B cell (primary cell): ENCODE results near the gene FRMD3. TPM values are rescaled to one million over a fixed set of nuclear protein-coding genes. Genes with fewer than 3 reads are reported as not detected.

ENCODE experiments used
- ATAC-seq: fragments of 200-7000 bp; cut with Tn5 transposase; one replicate; pipeline ENCODE4 v1.10.0; 2021; ENCODE audit warnings: low read depth, mild to moderate bottlenecking, moderate number of reproducible peaks, moderate library complexity
- CTCF ChIA-PET: fragments of 350-600 bp; sonication (Branson Sonifier 250); formaldehyde crosslinking; loops from one replicate; lab custom pipeline; 2021; ENCODE audit warnings: antibody characterized with exemption, inconsistent platforms; lab: Charles Lee
- POLR2A ChIA-PET: fragments of 350-600 bp; sonication (Branson Sonifier 250); formaldehyde crosslinking; loops from one replicate; lab custom pipeline; 2021; ENCODE audit warnings: antibody characterized with exemption; lab: Charles Lee
- DNase-seq: peaks from one replicate; pipeline ENCODE4 v3.0.0; 2013
- H2AFZ ChIP-seq: 2 replicates; pipeline ENCODE4 v1.6.1; 2012; ENCODE audit warnings: mild to moderate bottlenecking, low read depth, low read length; ENCODE audit not compliant: insufficient read depth, poor library complexity, severe bottlenecking
- H3K27ac ChIP-seq, 2 donors: 1 replicate in 1 of 2; 2 replicates in 1 of 2; pipeline ENCODE4 v1.5.1; 2012 to 2013; ENCODE audit warnings: low read length in 2 of 2, mild to moderate bottlenecking in 2 of 2, moderate library complexity in 1 of 2
- H3K27me3 ChIP-seq, 4 experiments: fragments of 200-600 bp in 1 of 4; sonication (generic) in 1 of 4; replicated peaks in 1 of 4; 1 replicate in 2 of 4; 2 replicates in 2 of 4; pipeline versions ENCODE4 v1.6.1 to v1.7.0; 2013 to 2016; ENCODE audit warnings: low read length in 3 of 4, mild to moderate bottlenecking in 2 of 4, mixed read lengths in 1 of 4, moderate library complexity in 1 of 4; ENCODE audit not compliant: insufficient read depth in 4 of 4, control insufficient read depth in 3 of 4; ENCODE audit errors: control extremely low read depth in 1 of 4
- H3K36me3 ChIP-seq, 2 experiments: replicated peaks in 1 of 2; 1 replicate in 1 of 2; 2 replicates in 1 of 2; pipeline versions ENCODE4 v1.6.1 to v1.7.1; 2013; ENCODE audit warnings: low read length in 1 of 2; ENCODE audit not compliant: insufficient read depth in 2 of 2, control insufficient read depth in 1 of 2; ENCODE audit errors: control extremely low read depth in 1 of 2, extremely low read depth in 1 of 2
- H3K4me1 ChIP-seq, 2 donors: fragments of 200-600 bp in 1 of 2; sonication (generic) in 1 of 2; 1 replicate in 1 of 2; 2 replicates in 1 of 2; pipeline versions ENCODE4 v1.5.1 to v1.6.1; 2013 to 2017; ENCODE audit warnings: low read length in 2 of 2; ENCODE audit not compliant: control insufficient read depth in 2 of 2, insufficient read depth in 2 of 2
- H3K4me2 ChIP-seq: replicated peaks from 2 replicates; pipeline ENCODE3; 2012; ENCODE audit warnings: mild to moderate bottlenecking, low read depth, low read length; ENCODE audit not compliant: poor library complexity, severe bottlenecking
- H3K4me3 ChIP-seq, 5 experiments: fragments of 200-600 bp in 1 of 5; sonication (generic) in 1 of 5; 1 replicate in 3 of 5; 2 replicates in 2 of 5; pipeline versions ENCODE4 v1.5.1 to v1.7.0; 2011 to 2016; ENCODE audit warnings: low read length in 4 of 5, mild to moderate bottlenecking in 4 of 5, low read depth in 2 of 5, control low read depth in 1 of 5, moderate library complexity in 1 of 5; ENCODE audit not compliant: insufficient read depth in 1 of 5; ENCODE audit errors: control extremely low read depth in 1 of 5, extremely low read depth in 1 of 5
- H3K79me2 ChIP-seq: fragments of 200-600 bp; sonication (generic); one replicate; pipeline ENCODE4 v1.6.0; 2016; ENCODE audit warnings: low read length; ENCODE audit not compliant: control insufficient read depth, insufficient read depth
- H3K9ac ChIP-seq: fragments of 200-600 bp; sonication (generic); 2 replicates; pipeline ENCODE4 v1.6.1; 2017; ENCODE audit warnings: mild to moderate bottlenecking, low read length, moderate library complexity
- H3K9me3 ChIP-seq, 3 donors: one replicate each; pipeline versions ENCODE4 v1.6.1 to v1.7.1; 2013; ENCODE audit warnings: low read length in 2 of 3; ENCODE audit not compliant: control insufficient read depth in 2 of 3, insufficient read depth in 1 of 3; ENCODE audit errors: control extremely low read depth in 1 of 3
- H4K20me1 ChIP-seq: 2 replicates; pipeline ENCODE4 v1.6.0; 2012; ENCODE audit warnings: mild to moderate bottlenecking, low read length; ENCODE audit not compliant: insufficient read depth, control insufficient read depth, poor library complexity, severe bottlenecking
- H3K27ac Mint-ChIP-seq: one replicate; pipeline ENCODE4 v1.8.0; 2021; ENCODE audit warnings: mixed read lengths
- H3K27me3 Mint-ChIP-seq: one replicate; pipeline ENCODE4 v1.8.0; 2021; ENCODE audit warnings: mixed read lengths
- H3K4me1 Mint-ChIP-seq: one replicate; pipeline ENCODE4 v1.8.0; 2021; ENCODE audit warnings: mixed read lengths
- H3K4me3 Mint-ChIP-seq: one replicate; pipeline ENCODE4 v1.8.0; 2021; ENCODE audit warnings: mixed read lengths
- H3K9me3 Mint-ChIP-seq: one replicate; pipeline ENCODE4 v1.8.0; 2022; ENCODE audit warnings: mixed read lengths; ENCODE audit not compliant: insufficient read depth
- CTCF ChIP-seq: fragments of 200-600 bp; IDR thresholded peaks from one replicate; pipeline ENCODE4 v1.8.0; 2022; ENCODE audit warnings: antibody characterized with exemption, mild to moderate bottlenecking
- EZH2 ChIP-seq: IDR thresholded peaks from 2 replicates; pipeline ENCODE4 v1.6.1; 2012; ENCODE audit warnings: borderline replicate concordance, low read depth, mild to moderate bottlenecking, moderate library complexity, low read length; ENCODE audit not compliant: insufficient read depth, poor library complexity, severe bottlenecking
- WGBS: methylation state at CpG from one replicate; pipeline ENCODE4 v1.1.5; 2013; ENCODE audit warnings: missing lambda C conversion rate; ENCODE audit not compliant: insufficient coverage; 5-methylcytosine and 5-hydroxymethylcytosine counted together
- intact Hi-C: fragments of 100-400 bp; cut with micrococcal nuclease; formaldehyde crosslinking; loops from one replicate; pipeline ENCODE4 v1.10.0; 2022
- polyA plus RNA-seq: library from polyadenylated mRNA; depleted of rRNA; stranded (reverse); fragments of >200 nt; gene quantifications from 2 replicates; pipeline ENCODE4 v1.2.3, GENCODE V29; 2012
- total RNA-seq, 2 donors: library from RNA; stranded (reverse); fragments of 120-200 nt in 1 of 2; gene quantifications; 1 replicate in 1 of 2; 2 replicates in 1 of 2; pipeline versions ENCODE4 v1.2.3 to v1.2.4, GENCODE V29; 2013 to 2022

Gene FRMD3
- total and polyA plus RNA-seq, 2 donors (not counting 1 experiment from before 2014, with no cell fraction given), result 0.37 to 0.49 TPM

GRCh38 chr9:83475741-83476140, 62.5 kb downstream of the FRMD3 start:
- Mint-ChIP-seq H3K9me3 (peaks cover 5% of the 10 kb centered on the region), H3K27me3 (peaks cover 3% of the 10 kb centered on the region), H3K4me3 (no peak overlapping the region), H3K4me1 (peaks cover 20% of the 10 kb centered on the region), H3K27ac (no peak overlapping the region)
- H3K4me1 ChIP-seq, result peaks cover 13 to 15% of the 10 kb centered on the region in 2 donors
- H3K27ac ChIP-seq, result no peak overlapping the region
- intact Hi-C loops, result no loop called here
- DNase-seq (no peak), ATAC-seq (no peak)
- H2AFZ ChIP-seq, result no peak overlapping the region
- ChIA-PET CTCF (interaction anchor here (1.0 kb wide), 1 partner anchor 99 kb away, joined by 3 read pairs; no protein-coding TSS in a partner anchor), POLR2A (no interaction called here)
- no peaks in the 10 kb centered on the region for H4K20me1 ChIP-seq
- no peak overlapping the region for H3K9ac ChIP-seq
- no peaks in the 10 kb centered on the region for H3K27me3 ChIP-seq
- no CpG with 5 or more reads among the region's 5 CpGs for WGBS
- no peak overlapping the region for H3K4me3 ChIP-seq
- H3K9me3 ChIP-seq, result peaks cover 0 to 12% (median 6%) of the 10 kb centered on the region in 3 donors
- H3K4me2 ChIP-seq, result no peak overlapping the region
- H3K36me3 ChIP-seq, result no peaks in the 10 kb centered on the region
- TF ChIP-seq EZH2 (no peak), CTCF (no peak)
- H3K79me2 ChIP-seq, result no peaks in the 10 kb centered on the region

- Histone ChIP-seq H4K20me1 (no peaks in the 10 kb centered on the region), H3K4me2 (no peak overlapping the region)
These were observed 63.6 kb downstream of the FRMD3 start for GRCh38 chr9:83474631-83475030.

More at GRCh38 chr9:83474631-83475030, 63.6 kb downstream of the FRMD3 start:
- peaks cover 0 to 8% (median under 1%) of the 10 kb centered on the region in 3 donors for H3K9me3 ChIP-seq
- no peak overlapping the region for H3K27ac ChIP-seq
- peaks cover 13 to 15% of the 10 kb centered on the region in 2 donors for H3K4me1 ChIP-seq
- no peaks in the 10 kb centered on the region for H3K36me3 ChIP-seq
- DNase-seq, result no peak
- ChIA-PET POLR2A (no interaction called here), CTCF (no interaction called here)
- ATAC-seq, result no peak
- Mint-ChIP-seq H3K4me3 (no peak overlapping the region), H3K27me3 (peaks cover 3% of the 10 kb centered on the region), H3K9me3 (peaks cover 3% of the 10 kb centered on the region), H3K27ac (no peak overlapping the region), H3K4me1 (peaks cover 20% of the 10 kb centered on the region)
- H2AFZ ChIP-seq, result no peak overlapping the region
- H3K9ac ChIP-seq, result no peak overlapping the region
- no peak for TF ChIP-seq EZH2
- H3K79me2 ChIP-seq, result no peaks in the 10 kb centered on the region
- intact Hi-C loops, result no loop called here
- H3K27me3 ChIP-seq, result no peaks in the 10 kb centered on the region
- no peak overlapping the region for H3K4me3 ChIP-seq
